ENCODE measurements around the gene EYS. TPM values are rescaled to one million over a fixed set of nuclear protein-coding genes. Genes with fewer than 3 reads are reported as not detected.
A peak's percentile ranks its signal among the peaks of the same experiment; 100 is the strongest.

Gene EYS
- total RNA-seq, 1 experiment from 2014 or later, result 1.5 TPM

GRCh38 chr6:64680446-64680845 is 1026.6 kb downstream of the EYS start:
- CTCF ChIA-PET, result no interaction called here
- POLR2A ChIA-PET, result no interaction called here
- DNase-seq (ENCODE audit: unreplicated experiment), result peak; percentile 28
- TF ChIP-seq, protein P1, sequence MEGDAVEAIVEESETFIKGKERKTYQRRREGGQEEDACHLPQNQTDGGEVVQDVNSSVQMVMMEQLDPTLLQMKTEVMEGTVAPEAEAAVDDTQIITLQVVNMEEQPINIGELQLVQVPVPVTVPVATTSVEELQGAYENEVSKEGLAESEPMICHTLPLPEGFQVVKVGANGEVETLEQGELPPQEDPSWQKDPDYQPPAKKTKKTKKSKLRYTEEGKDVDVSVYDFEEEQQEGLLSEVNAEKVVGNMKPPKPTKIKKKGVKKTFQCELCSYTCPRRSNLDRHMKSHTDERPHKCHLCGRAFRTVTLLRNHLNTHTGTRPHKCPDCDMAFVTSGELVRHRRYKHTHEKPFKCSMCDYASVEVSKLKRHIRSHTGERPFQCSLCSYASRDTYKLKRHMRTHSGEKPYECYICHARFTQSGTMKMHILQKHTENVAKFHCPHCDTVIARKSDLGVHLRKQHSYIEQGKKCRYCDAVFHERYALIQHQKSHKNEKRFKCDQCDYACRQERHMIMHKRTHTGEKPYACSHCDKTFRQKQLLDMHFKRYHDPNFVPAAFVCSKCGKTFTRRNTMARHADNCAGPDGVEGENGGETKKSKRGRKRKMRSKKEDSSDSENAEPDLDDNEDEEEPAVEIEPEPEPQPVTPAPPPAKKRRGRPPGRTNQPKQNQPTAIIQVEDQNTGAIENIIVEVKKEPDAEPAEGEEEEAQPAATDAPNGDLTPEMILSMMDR (IDR thresholded peaks at IDR 0.05; ENCODE audit: unreplicated experiment), result no peak
- peaks cover 18% of the 10 kb centered on the region for H3K4me1 Mint-ChIP-seq (ENCODE audit: insufficient read depth, unreplicated experiment)
- intact Hi-C loops (cut with micrococcal nuclease), result no loop called here
- no peak overlapping the region for H3K4me3 Mint-ChIP-seq (ENCODE audit: unreplicated experiment)
- no peaks in the 10 kb centered on the region for H3K27me3 Mint-ChIP-seq (ENCODE audit: insufficient read depth, unreplicated experiment)
- H3K36me3 Mint-ChIP-seq (ENCODE audit: insufficient read depth, unreplicated experiment), result no peaks in the 10 kb centered on the region
- H3K27ac Mint-ChIP-seq (ENCODE audit: low read depth, unreplicated experiment), result peak overlapping the region; percentile 35
- peaks cover 7% of the 10 kb centered on the region for H3K9me3 Mint-ChIP-seq (ENCODE audit: unreplicated experiment)
- BruUV-seq (replicated peaks), result no TSS peak

DNA sequence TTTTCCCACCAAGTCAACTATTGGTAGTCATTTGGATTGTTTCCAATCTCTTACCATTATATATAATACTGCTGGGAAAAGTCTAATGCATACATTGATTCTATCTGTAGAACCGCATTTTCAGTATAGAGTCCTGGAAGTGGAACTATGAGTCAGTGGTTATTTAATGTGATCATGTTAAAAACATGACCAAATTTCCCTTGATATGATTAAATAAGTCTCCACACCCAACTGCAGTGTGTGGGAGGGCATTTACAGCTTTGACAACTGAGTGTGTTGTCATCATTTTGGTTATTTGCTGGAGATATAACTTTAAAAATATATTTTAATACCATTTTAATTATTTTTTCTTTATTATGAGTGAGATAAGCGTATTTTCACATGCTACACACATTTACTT is 1027.6 kb downstream of the EYS start:
- H3K27me3 Mint-ChIP-seq (ENCODE audit: insufficient read depth, unreplicated experiment), result no peaks in the 10 kb centered on the region
- peaks cover 18% of the 10 kb centered on the region for H3K4me1 Mint-ChIP-seq (ENCODE audit: insufficient read depth, unreplicated experiment)
- no TSS peak for BruUV-seq (replicated peaks)
- peaks cover 7% of the 10 kb centered on the region for H3K9me3 Mint-ChIP-seq (ENCODE audit: unreplicated experiment)
- DNase-seq (ENCODE audit: unreplicated experiment), result no peak
- H3K27ac Mint-ChIP-seq (ENCODE audit: low read depth, unreplicated experiment), result no peak overlapping the region
- H3K4me3 Mint-ChIP-seq (ENCODE audit: unreplicated experiment), result no peak overlapping the region
- POLR2A ChIA-PET, result interaction anchor here (0.7 kb wide), 1 partner anchor 1149 kb away, joined by 3 read pairs; no protein-coding TSS in a partner anchor
- intact Hi-C loops (cut with micrococcal nuclease), result no loop called here
- TF ChIP-seq, protein P1 (IDR thresholded peaks at IDR 0.05; ENCODE audit: unreplicated experiment), result no peak
- H3K36me3 Mint-ChIP-seq (ENCODE audit: insufficient read depth, unreplicated experiment), result no peaks in the 10 kb centered on the region
- CTCF ChIA-PET, result interaction anchor here (0.7 kb wide), 2 partner anchors 16 to 129 kb away, joined by 3 read pairs; no protein-coding TSS in a partner anchor

- no peaks in the 10 kb centered on the region for H3K4me1 Mint-ChIP-seq (ENCODE audit: insufficient read depth, unreplicated experiment)
- ChIA-PET CTCF (no interaction called here), POLR2A (no interaction called here)
- intact Hi-C loops (cut with micrococcal nuclease), result no loop called here
- H3K27me3 Mint-ChIP-seq (ENCODE audit: insufficient read depth, unreplicated experiment), result no peaks in the 10 kb centered on the region
- BruUV-seq (replicated peaks), result no TSS peak
- H3K9me3 Mint-ChIP-seq (ENCODE audit: unreplicated experiment), result peaks cover 7% of the 10 kb centered on the region
- no peak overlapping the region for H3K27ac Mint-ChIP-seq (ENCODE audit: low read depth, unreplicated experiment)
- H3K4me3 Mint-ChIP-seq (ENCODE audit: unreplicated experiment), result no peak overlapping the region
- TF ChIP-seq, protein P1 (IDR thresholded peaks at IDR 0.05; ENCODE audit: unreplicated experiment), result no peak
- no peak for DNase-seq (ENCODE audit: unreplicated experiment)
- no peaks in the 10 kb centered on the region for H3K36me3 Mint-ChIP-seq (ENCODE audit: insufficient read depth, unreplicated experiment)
Measured at GRCh38 chr6:64672651-64673050, 1034.4 kb downstream of the EYS start.

GRCh38 chr6:64672131-64672530 is 1034.9 kb downstream of the EYS start:
- Mint-ChIP-seq H3K9me3 (ENCODE audit: unreplicated experiment) (peaks cover 7% of the 10 kb centered on the region), H3K4me3 (ENCODE audit: unreplicated experiment) (no peak overlapping the region), H3K36me3 (ENCODE audit: insufficient read depth, unreplicated experiment) (no peaks in the 10 kb centered on the region), H3K27ac (ENCODE audit: low read depth, unreplicated experiment) (no peak overlapping the region), H3K4me1 (ENCODE audit: insufficient read depth, unreplicated experiment) (no peaks in the 10 kb centered on the region), H3K27me3 (ENCODE audit: insufficient read depth, unreplicated experiment) (no peaks in the 10 kb centered on the region)
- ChIA-PET POLR2A (no interaction called here), CTCF (no interaction called here)
- BruUV-seq (replicated peaks), result no TSS peak
- DNase-seq (ENCODE audit: unreplicated experiment), result no peak
- TF ChIP-seq, protein P1 (IDR thresholded peaks at IDR 0.05; ENCODE audit: unreplicated experiment), result no peak
- intact Hi-C loops (cut with micrococcal nuclease), result no loop called here

All from MCF 10A (cell line).